HUES64 (cell line): ENCODE data around the gene PDE6B.
"Not testable (repeated sequence)": the region's sequence is repeated elsewhere in the genome, so short reads cannot be mapped to it uniquely, and the experiment has no call there.

Experiments
- H3K27ac ChIP-seq: 2 replicates; pipeline ENCODE4 v1.7.0; 2013; ENCODE audit warnings: low read depth, low read length, inconsistent platforms
- H3K27me3 ChIP-seq: 2 replicates; pipeline ENCODE4 v1.6.1; 2013; ENCODE audit warnings: mild to moderate bottlenecking, low read length; ENCODE audit not compliant: insufficient read depth
- H3K36me3 ChIP-seq: 2 replicates; pipeline ENCODE4 v1.6.1; 2013; ENCODE audit warnings: mild to moderate bottlenecking, low read length; ENCODE audit not compliant: insufficient read depth
- H3K4me1 ChIP-seq: 2 replicates; pipeline ENCODE4 v1.6.1; 2013; ENCODE audit warnings: mild to moderate bottlenecking, low read length, moderate library complexity; ENCODE audit not compliant: insufficient read depth
- H3K4me3 ChIP-seq: 2 replicates; pipeline ENCODE4 v1.5.1; 2013; ENCODE audit warnings: mild to moderate bottlenecking, low read length, moderate library complexity
- H3K9ac ChIP-seq: 2 replicates; pipeline ENCODE4 v1.6.1; 2013; ENCODE audit warnings: mild to moderate bottlenecking, low read depth, low read length
- H3K9me3 ChIP-seq: 2 replicates; pipeline ENCODE4 v1.6.1; 2013; ENCODE audit warnings: low read depth, low read length; ENCODE audit not compliant: insufficient read depth
- WGBS: fragments of 150-250, 120-280 bp; methylation state at CpG from one replicate; pipeline ENCODE4 v1.1.7; 2013; ENCODE audit warnings: missing lambda C conversion rate; 5-methylcytosine and 5-hydroxymethylcytosine counted together

The PDE6B gene

GRCh38 chr4:587671-588350, 37.6 kb upstream of the PDE6B start:
- peaks cover 12% of the 10 kb centered on the region; the same call in 1 of the 2 replicates for H3K9me3 ChIP-seq
- no peaks in the 10 kb centered on the region for H3K27me3 ChIP-seq
- no peak overlapping the region for H3K9ac ChIP-seq
- H3K4me3 ChIP-seq, result no peak overlapping the region
- no peaks in the 10 kb centered on the region for H3K4me1 ChIP-seq
- H3K27ac ChIP-seq, result no peak overlapping the region
- no peaks in the 10 kb centered on the region for H3K36me3 ChIP-seq
- WGBS, result 92% methylated on average over 25 of the region's 25 CpGs

GRCh38 chr4:588351-588849, 37.0 kb upstream of the PDE6B start:
- Histone ChIP-seq H3K27me3 (no peaks in the 10 kb centered on the region), H3K9me3 (peaks cover 11% of the 10 kb centered on the region; the same call in 1 of the 2 replicates), H3K4me1 (no peaks in the 10 kb centered on the region), H3K4me3 (no peak overlapping the region), H3K27ac (no peak overlapping the region), H3K36me3 (no peaks in the 10 kb centered on the region), H3K9ac (no peak overlapping the region)
- WGBS, result 92% methylated on average over 36 of the region's 36 CpGs

- Histone ChIP-seq H3K9me3 (peaks cover 1% of the 10 kb centered on the region; the same call in 1 of the 2 replicates), H3K9ac (no peak overlapping the region), H3K4me3 (no peak overlapping the region), H3K4me1 (no peaks in the 10 kb centered on the region), H3K36me3 (no peaks in the 10 kb centered on the region), H3K27ac (no peak overlapping the region), H3K27me3 (no peaks in the 10 kb centered on the region)
- WGBS, result 88% methylated on average over 16 of the region's 16 CpGs
Measured at GRCh38 chr4:589219-589963, 36.0 kb upstream of the PDE6B start.

- Histone ChIP-seq H3K27me3 (no peaks in the 10 kb centered on the region), H3K9ac (no peak overlapping the region), H3K27ac (no peak overlapping the region), H3K9me3 (no peaks in the 10 kb centered on the region), H3K36me3 (no peaks in the 10 kb centered on the region), H3K4me3 (no peak overlapping the region), H3K4me1 (no peaks in the 10 kb centered on the region)
- 92% methylated on average over 12 of the region's 12 CpGs for whole genome bisulfite sequencing
Measured at GRCh38 chr4:590313-590841, 35.0 kb upstream of the PDE6B start.

- WGBS, result 92% methylated on average over 12 of the region's 13 CpGs
- not testable (repeated sequence) for H3K4me1 ChIP-seq, H3K27ac ChIP-seq, H3K4me3 ChIP-seq, H3K9me3 ChIP-seq, H3K36me3 ChIP-seq, H3K9ac ChIP-seq, H3K27me3 ChIP-seq
Measured at GRCh38 chr4:592178-592577, 33.2 kb upstream of the PDE6B start.

- 83% methylated on average over 5 of the region's 5 CpGs for WGBS
- no peaks in the 10 kb centered on the region for H3K36me3 ChIP-seq
- H3K27me3 ChIP-seq, result peaks cover 2% of the 10 kb centered on the region; the same call in 1 of the 2 replicates
- H3K4me3 ChIP-seq, result no peak overlapping the region
- H3K9me3 ChIP-seq, result no peaks in the 10 kb centered on the region
- no peaks in the 10 kb centered on the region for H3K4me1 ChIP-seq
- no peak overlapping the region for H3K27ac ChIP-seq
- H3K9ac ChIP-seq, result no peak overlapping the region
Measured at GRCh38 chr4:592825-593520, 32.4 kb upstream of the PDE6B start.

GRCh38 chr4:598925-599324, 26.4 kb upstream of the PDE6B start:
- Histone ChIP-seq H3K9ac (no peak overlapping the region), H3K9me3 (no peaks in the 10 kb centered on the region), H3K4me3 (no peak overlapping the region), H3K4me1 (0 out of 2 replicates have a peak, but pooled peaks cover 2% of the 10 kb centered on the region), H3K36me3 (no peaks in the 10 kb centered on the region), H3K27me3 (peaks cover 2% of the 10 kb centered on the region; the same call in 1 of the 2 replicates), H3K27ac (no peak overlapping the region)
- 87% methylated on average over 3 of the region's 3 CpGs for WGBS

- H3K9me3 ChIP-seq, result no peaks in the 10 kb centered on the region
- H3K4me3 ChIP-seq, result no peak overlapping the region
- 91% methylated on average over 6 of the region's 6 CpGs for WGBS
- no peaks in the 10 kb centered on the region for H3K36me3 ChIP-seq
- H3K27me3 ChIP-seq, result peaks cover 2% of the 10 kb centered on the region; the same call in 1 of the 2 replicates
- H3K9ac ChIP-seq, result no peak overlapping the region
- H3K4me1 ChIP-seq, result 0 out of 2 replicates have a peak, but pooled peaks cover 2% of the 10 kb centered on the region
- H3K27ac ChIP-seq, result no peak overlapping the region
Measured at GRCh38 chr4:600166-600565, 25.2 kb upstream of the PDE6B start.

- no peak overlapping the region for H3K4me3 ChIP-seq
- 57% methylated on average over 11 of the region's 11 CpGs for WGBS
- no peak overlapping the region for H3K27ac ChIP-seq
- 0 out of 2 replicates have a peak, but pooled peaks cover 2% of the 10 kb centered on the region for H3K4me1 ChIP-seq
- no peaks in the 10 kb centered on the region for H3K36me3 ChIP-seq
- H3K9me3 ChIP-seq, result no peaks in the 10 kb centered on the region
- H3K9ac ChIP-seq, result no peak overlapping the region
- peaks cover 2% of the 10 kb centered on the region; the same call in 1 of the 2 replicates for H3K27me3 ChIP-seq
Measured at GRCh38 chr4:600850-601515, 24.4 kb upstream of the PDE6B start.

- no peak overlapping the region for H3K9ac ChIP-seq
- H3K27me3 ChIP-seq, result no peaks in the 10 kb centered on the region
- no peak overlapping the region for H3K4me3 ChIP-seq
- H3K36me3 ChIP-seq, result no peaks in the 10 kb centered on the region
- 88% methylated on average over 24 of the region's 24 CpGs for WGBS
- no peak overlapping the region for H3K27ac ChIP-seq
- H3K9me3 ChIP-seq, result no peaks in the 10 kb centered on the region
- 0 out of 2 replicates have a peak, but pooled peaks cover 2% of the 10 kb centered on the region for H3K4me1 ChIP-seq
Measured at GRCh38 chr4:601612-602558, 23.5 kb upstream of the PDE6B start.
